Measurements from ENCODE around the gene VPS29.

DNA sequence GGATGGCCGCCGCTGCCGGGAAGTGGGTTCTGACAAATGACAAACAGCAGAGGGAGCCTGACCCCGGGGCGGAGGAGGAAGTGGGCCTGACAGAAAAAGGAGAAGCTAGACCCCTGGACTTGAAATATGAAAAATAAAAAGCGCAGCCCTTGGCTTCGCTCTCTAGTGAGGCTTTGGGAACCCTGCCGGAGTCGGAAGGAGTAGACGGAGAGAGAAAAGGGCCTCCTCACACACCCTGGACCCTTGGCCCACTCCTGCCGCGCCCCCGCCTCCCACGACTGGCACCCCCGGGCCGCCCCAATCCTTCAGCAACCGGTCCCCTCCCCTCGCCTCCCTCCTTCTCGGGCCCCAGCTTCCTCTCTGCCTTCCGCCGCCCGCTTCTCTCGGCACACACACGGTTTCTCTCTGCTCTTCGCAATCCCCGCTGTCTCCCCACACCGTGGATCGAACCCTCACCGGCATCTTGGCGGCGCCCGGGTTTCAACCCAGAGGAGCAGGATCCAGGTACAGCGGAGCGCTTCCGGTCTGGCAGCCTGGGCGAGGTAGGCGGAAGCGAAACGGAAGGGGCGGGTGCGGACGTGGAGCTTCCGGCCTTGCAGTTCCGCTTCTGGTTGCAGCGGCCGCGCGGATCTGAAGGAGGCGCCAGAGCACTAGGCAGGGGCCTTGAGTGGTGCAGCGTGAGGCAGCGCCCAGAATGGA lies 52.0 kb downstream of the VPS29 start, which contains the start of gene ARPC3:
- peak; percentile 58 to 71 for TF ChIP-seq POLR2A (IDR thresholded peaks at IDR 0.05)
- peak; percentile 75 to 95 (median 91) for TF ChIP-seq CTCF (IDR thresholded peaks at IDR 0.05)

Measured in Peyer's patch (tissue), 4 donors.